Measurements from ENCODE around the gene TACR1. TPM values are rescaled to one million over a fixed set of nuclear protein-coding genes. Genes with fewer than 3 reads are reported as not detected.

Gene TACR1
- polyA plus RNA-seq, 1 donor: 1.0 TPM

DNA sequence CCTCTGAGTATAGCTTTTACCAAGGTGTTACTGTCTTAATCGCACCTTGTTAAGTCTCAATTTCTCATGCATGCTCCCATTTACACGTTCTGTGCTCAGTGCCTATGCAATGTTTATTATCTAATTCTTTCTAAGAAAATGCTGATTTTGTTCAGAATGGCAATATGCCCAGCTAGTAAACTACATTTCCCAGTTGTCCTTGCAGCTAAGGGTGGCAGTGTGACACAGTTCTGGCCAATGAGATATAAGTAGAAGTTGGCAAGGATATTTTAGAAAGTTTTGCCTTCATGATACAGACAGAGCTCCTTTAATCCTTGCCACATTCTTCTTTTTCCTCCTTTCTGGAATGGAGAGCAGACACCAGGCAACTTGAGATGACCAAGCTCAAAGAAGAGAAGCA, 195.5 kb downstream of the TACR1 start:
- Histone ChIP-seq H3K36me3 (ENCODE audit: control insufficient read depth, insufficient read depth, low read length) (no peaks in the 10 kb centered on the region), H3K9me3 (ENCODE audit: control insufficient read depth, low read depth, low read length) (no peaks in the 10 kb centered on the region), H3K4me3 (ENCODE audit: low read length) (no peak overlapping the region), H3K27me3 (ENCODE audit: control insufficient read depth, insufficient read depth, low read length) (no peaks in the 10 kb centered on the region), H3K4me1 (ENCODE audit: control insufficient read depth, insufficient read depth, low read length) (peaks cover 21% of the 10 kb centered on the region), H3K27ac (ENCODE audit: low read length) (peak overlapping the region; percentile 61)
- no peak for DNase-seq
- 54% methylated on average over 2 of the region's 2 CpGs for WGBS (ENCODE audit: insufficient coverage, low lambda C conversion rate)

DNA sequence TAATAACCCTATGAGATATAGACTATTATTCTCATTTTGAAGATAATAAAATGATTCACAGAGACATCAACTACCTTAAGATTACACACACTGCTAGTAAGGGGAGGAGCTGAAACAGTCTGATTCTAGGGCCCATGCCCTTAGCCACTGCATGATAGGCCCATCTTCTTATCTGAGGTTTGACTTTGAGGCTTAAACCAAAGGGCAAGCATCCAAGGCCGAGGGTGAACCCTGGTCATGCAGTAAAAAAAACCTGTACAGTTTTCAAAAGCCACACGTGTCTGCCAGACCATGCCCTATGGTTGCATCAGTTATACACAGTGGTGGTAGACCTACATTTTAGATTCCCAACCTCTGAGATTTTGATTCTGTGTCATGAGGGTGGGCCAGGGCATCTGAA, 196.0 kb downstream of the TACR1 start:
- no peaks in the 10 kb centered on the region for H3K9me3 ChIP-seq (ENCODE audit: control insufficient read depth, low read depth, low read length)
- no CpG with 5 or more reads among the region's 2 CpGs for WGBS (ENCODE audit: insufficient coverage, low lambda C conversion rate)
- no peak overlapping the region for H3K4me3 ChIP-seq (ENCODE audit: low read length)
- DNase-seq: peak; percentile 82 to 89
- no peaks in the 10 kb centered on the region for H3K27me3 ChIP-seq (ENCODE audit: control insufficient read depth, insufficient read depth, low read length)
- no peaks in the 10 kb centered on the region for H3K36me3 ChIP-seq (ENCODE audit: control insufficient read depth, insufficient read depth, low read length)
- peak overlapping the region; percentile 61 for H3K27ac ChIP-seq (ENCODE audit: low read length)
- peaks cover 21% of the 10 kb centered on the region for H3K4me1 ChIP-seq (ENCODE audit: control insufficient read depth, insufficient read depth, low read length)

DNA sequence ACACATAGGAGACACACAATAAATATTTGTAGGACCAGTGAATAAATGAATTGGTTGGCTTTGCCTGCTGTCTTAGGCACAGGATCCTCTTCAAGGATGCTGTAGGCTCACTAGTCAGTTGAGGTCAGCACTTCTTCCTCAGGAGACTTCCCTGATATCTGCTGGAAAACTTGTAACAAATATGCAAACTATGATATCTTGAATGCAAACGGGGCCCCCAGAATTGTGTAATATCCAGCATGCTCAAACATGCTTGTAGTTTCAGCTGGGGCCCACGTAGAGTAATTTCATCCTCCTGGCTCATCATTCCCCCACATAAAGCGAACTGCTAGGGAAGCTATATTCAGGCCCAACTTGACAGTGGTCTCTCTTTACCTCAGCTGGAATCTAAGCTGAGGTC, 197.3 kb downstream of the TACR1 start:
- DNase-seq: peak; percentile 66 to 85
- peak overlapping the region; percentile 61 for H3K27ac ChIP-seq (ENCODE audit: low read length)

DNA sequence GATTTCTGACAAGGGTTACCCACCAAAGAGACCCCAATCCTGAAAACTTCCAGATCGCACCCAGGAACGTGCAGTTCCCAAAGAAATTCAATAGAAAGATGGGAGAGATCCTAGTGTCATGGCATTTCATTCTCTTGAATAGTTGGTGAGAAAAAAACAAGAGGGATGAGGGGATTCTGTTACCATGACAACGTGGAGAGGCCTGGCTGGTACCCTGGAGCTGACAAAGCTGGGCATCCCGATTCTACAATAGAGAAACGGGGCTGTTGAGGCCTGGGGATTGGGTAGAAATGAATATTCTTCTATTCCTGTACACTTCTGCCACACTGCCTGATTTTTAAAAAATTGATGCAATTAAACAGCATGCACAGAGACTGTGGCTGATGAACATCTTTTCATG, 199.9 kb downstream of the TACR1 start:
- no CpG with 5 or more reads among the region's 5 CpGs for WGBS (ENCODE audit: insufficient coverage, low lambda C conversion rate)
- Histone ChIP-seq H3K4me1 (ENCODE audit: control insufficient read depth, insufficient read depth, low read length) (peaks cover 20% of the 10 kb centered on the region), H3K36me3 (ENCODE audit: control insufficient read depth, insufficient read depth, low read length) (no peaks in the 10 kb centered on the region), H3K27me3 (ENCODE audit: control insufficient read depth, insufficient read depth, low read length) (no peaks in the 10 kb centered on the region), H3K9me3 (ENCODE audit: control insufficient read depth, low read depth, low read length) (no peaks in the 10 kb centered on the region), H3K4me3 (ENCODE audit: low read length) (no peak overlapping the region), H3K27ac (ENCODE audit: low read length) (no peak overlapping the region)
- DNase-seq: no peak

More for the DNA sequence above, 197.3 kb downstream of the TACR1 start:
- H3K4me3 ChIP-seq (ENCODE audit: low read length): no peak overlapping the region
- H3K36me3 ChIP-seq (ENCODE audit: control insufficient read depth, insufficient read depth, low read length): no peaks in the 10 kb centered on the region
- H3K9me3 ChIP-seq (ENCODE audit: control insufficient read depth, low read depth, low read length): no peaks in the 10 kb centered on the region
- H3K4me1 ChIP-seq (ENCODE audit: control insufficient read depth, insufficient read depth, low read length): peaks cover 21% of the 10 kb centered on the region
- no CpG with 5 or more reads among the region's 3 CpGs for WGBS (ENCODE audit: insufficient coverage, low lambda C conversion rate)
- H3K27me3 ChIP-seq (ENCODE audit: control insufficient read depth, insufficient read depth, low read length): no peaks in the 10 kb centered on the region

Other genes starting within 250 kb of the TACR1 start
- 70.7 TPM for gene POLE4, start 240.9 kb downstream of the TACR1 start, polyA plus RNA-seq

All from large intestine (tissue), 3 donors.